H1 (cell line): ENCODE results near the gene ADAM19. TPM values are rescaled to one million over a fixed set of nuclear protein-coding genes. Genes with fewer than 3 reads are reported as not detected.

Experiments used
- CTCF ChIA-PET: fragments of 300-600 bp; sonication (Branson Sonifier 250); formaldehyde crosslinking; loops from one replicate; lab custom pipeline; 2021; ENCODE audit not compliant: partially characterized antibody; lab: Charles Lee
- POLR2A ChIA-PET: fragments of 300-600 bp; sonication (Branson Sonifier 250); formaldehyde crosslinking; loops from one replicate; lab custom pipeline; 2021; ENCODE audit warnings: inconsistent platforms; ENCODE audit not compliant: partially characterized antibody; lab: Charles Lee
- DNase-seq, 2 experiments: peaks; one replicate each; pipeline versions ENCODE4 v3.0.0 to v3.0.0-alpha.2; 2010 to 2022; ENCODE audit warnings: low spot score in 2 of 2, low read depth in 1 of 2, mixed read lengths in 1 of 2
- FAIRE-seq: peaks from 2 replicates; lab custom pipeline; 2011; peaks lifted over from hg19 to GRCh38; lab: Jason Lieb, UNC
- H2AFZ ChIP-seq: 2 replicates; pipeline ENCODE4 v1.8.1; 2012; ENCODE audit warnings: low read length, inconsistent platforms
- H2AK5ac ChIP-seq: 2 replicates; pipeline ENCODE4 v1.6.1; 2013; ENCODE audit warnings: low read depth, low read length
- H2BK120ac ChIP-seq: replicated peaks from 2 replicates; pipeline ENCODE3; 2013; ENCODE audit warnings: low read depth, low read length, inconsistent platforms
- H2BK12ac ChIP-seq: 2 replicates; pipeline ENCODE4 v1.6.1; 2013; ENCODE audit warnings: low read depth, low read length
- H2BK15ac ChIP-seq: 2 replicates; pipeline ENCODE4 v1.6.1; 2013; ENCODE audit warnings: low read length
- H2BK20ac ChIP-seq: 2 replicates; pipeline ENCODE4 v1.6.1; 2013; ENCODE audit warnings: low read length
- H2BK5ac ChIP-seq: 2 replicates; pipeline ENCODE4 v1.6.1; 2013; ENCODE audit warnings: low read depth, low read length
- H3K14ac ChIP-seq: 2 replicates; pipeline ENCODE4 v1.6.1; 2013; ENCODE audit warnings: inconsistent platforms; ENCODE audit not compliant: insufficient read length
- H3K18ac ChIP-seq: 2 replicates; pipeline ENCODE4 v1.6.1; 2013; ENCODE audit warnings: low read length; ENCODE audit errors: extremely low read depth
- H3K23ac ChIP-seq: 2 replicates; pipeline ENCODE4 v1.6.1; 2013; ENCODE audit warnings: inconsistent platforms; ENCODE audit not compliant: insufficient read length
- H3K23me2 ChIP-seq: 2 replicates; pipeline ENCODE4 v1.6.1; 2013; ENCODE audit warnings: low read depth, low read length
- H3K27ac ChIP-seq: 2 replicates; pipeline ENCODE4 v1.6.1; 2011; ENCODE audit warnings: low read depth, low read length, inconsistent platforms
- H3K27me3 ChIP-seq, 4 experiments: replicated peaks in 1 of 4; 1 replicate in 1 of 4; 2 replicates in 3 of 4; pipeline versions ENCODE4 v1.6.1 to v1.8.1; 2011 to 2013; ENCODE audit warnings: low read length in 3 of 4, mild to moderate bottlenecking in 3 of 4, inconsistent platforms in 2 of 4, mixed read lengths in 2 of 4, moderate library complexity in 1 of 4; ENCODE audit not compliant: control insufficient read depth in 3 of 4, insufficient read depth in 3 of 4; ENCODE audit errors: extremely low read depth in 1 of 4
- H3K36me3 ChIP-seq, 4 experiments: 2 replicates each; pipeline versions ENCODE4 v1.6.1 to v1.8.1; 2011 to 2013; ENCODE audit warnings: mild to moderate bottlenecking in 4 of 4, low read length in 3 of 4, moderate library complexity in 2 of 4, control low read depth in 1 of 4, inconsistent platforms in 1 of 4; ENCODE audit not compliant: insufficient read depth in 4 of 4, control insufficient read depth in 2 of 4
- H3K4ac ChIP-seq: replicated peaks from 2 replicates; pipeline ENCODE3; 2013; ENCODE audit warnings: low read length, low read depth, mixed read lengths, inconsistent platforms; ENCODE audit not compliant: insufficient read length
- H3K4me1 ChIP-seq, 4 experiments: replicated peaks in 1 of 4; 1 replicate in 1 of 4; 2 replicates in 3 of 4; pipeline versions ENCODE4 v1.6.1 to v1.8.1; 2011 to 2013; ENCODE audit warnings: low read length in 3 of 4, inconsistent platforms in 2 of 4, mixed read lengths in 1 of 4; ENCODE audit not compliant: insufficient read depth in 4 of 4, control insufficient read depth in 3 of 4
- H3K4me2 ChIP-seq, 2 experiments: 2 replicates each; pipeline versions ENCODE4 v1.6.1 to v1.8.1; 2011 to 2013; ENCODE audit warnings: low read depth in 2 of 2, low read length in 2 of 2, control low read depth in 1 of 2, inconsistent platforms in 1 of 2, mild to moderate bottlenecking in 1 of 2; ENCODE audit not compliant: insufficient read depth in 1 of 2
- H3K4me3 ChIP-seq, 4 experiments: fragments of 200-600, 300-600 bp in 1 of 4; sonication (generic), shearing (Covaris generic), sonication (Bioruptor Twin) in 1 of 4; 2 replicates each; pipeline versions ENCODE4 v1.5.1 to v1.8.1; 2011 to 2016; ENCODE audit warnings: low read length in 4 of 4, low read depth in 3 of 4, control low read depth in 2 of 4, inconsistent platforms in 2 of 4, mild to moderate bottlenecking in 2 of 4, mixed read lengths in 1 of 4, moderate library complexity in 1 of 4; ENCODE audit not compliant: insufficient read depth in 2 of 4; ENCODE audit errors: extremely low read depth in 1 of 4
- H3K56ac ChIP-seq: replicated peaks from 2 replicates; pipeline ENCODE3; 2013; ENCODE audit warnings: low read depth, mild to moderate bottlenecking, mixed read lengths, low read length, inconsistent platforms; ENCODE audit not compliant: insufficient read length
- H3K79me1 ChIP-seq: 2 replicates; pipeline ENCODE4 v1.6.1; 2013; ENCODE audit warnings: low read depth, low read length, control low read depth
- H3K79me2 ChIP-seq, 2 experiments: 2 replicates each; pipeline versions ENCODE4 v1.6.1 to v1.8.1; 2012 to 2013; ENCODE audit warnings: low read length in 2 of 2, mild to moderate bottlenecking in 2 of 2, inconsistent platforms in 1 of 2; ENCODE audit not compliant: insufficient read depth in 2 of 2, control insufficient read depth in 1 of 2
- H3K9ac ChIP-seq, 4 experiments: replicated peaks in 1 of 4; 1 replicate in 1 of 4; 2 replicates in 3 of 4; pipeline versions ENCODE4 v1.6.1 to v1.8.1; 2011 to 2013; ENCODE audit warnings: low read depth in 3 of 4, low read length in 3 of 4, control low read depth in 2 of 4, mild to moderate bottlenecking in 2 of 4, moderate library complexity in 2 of 4, inconsistent platforms in 1 of 4; ENCODE audit errors: extremely low read depth in 1 of 4
- H3K9me3 ChIP-seq, 2 experiments: 2 replicates each; pipeline versions ENCODE4 v1.6.1 to v1.8.1; 2012 to 2013; ENCODE audit warnings: mild to moderate bottlenecking in 2 of 2, moderate library complexity in 2 of 2, control low read depth in 1 of 2, inconsistent platforms in 1 of 2, low read depth in 1 of 2, low read length in 1 of 2, mixed read lengths in 1 of 2; ENCODE audit not compliant: insufficient read depth in 2 of 2
- H4K20me1 ChIP-seq, 2 experiments: replicated peaks in 1 of 2; 2 replicates each; pipeline versions ENCODE3 to v1.8.1; 2011 to 2013; ENCODE audit warnings: inconsistent platforms in 2 of 2, low read length in 2 of 2, mild to moderate bottlenecking in 1 of 2; ENCODE audit not compliant: insufficient read depth in 2 of 2, control insufficient read depth in 1 of 2
- H4K5ac ChIP-seq: 2 replicates; pipeline ENCODE4 v1.6.1; 2013; ENCODE audit warnings: low read length, low read depth, mixed read lengths, inconsistent platforms; ENCODE audit not compliant: insufficient read length
- H4K8ac ChIP-seq: 2 replicates; pipeline ENCODE4 v1.8.0; 2013; ENCODE audit warnings: mild to moderate bottlenecking, moderate library complexity, low read length, inconsistent platforms; ENCODE audit not compliant: insufficient read depth; ENCODE audit errors: extremely low read depth
- H4K91ac ChIP-seq: replicated peaks from 2 replicates; pipeline ENCODE3; 2013; ENCODE audit warnings: low read length, mixed read lengths, inconsistent platforms; ENCODE audit not compliant: insufficient read length
- CBX8 ChIP-seq: fragments of 300-800, 300-1000 bp; sonication (generic); IDR thresholded peaks from 2 replicates; pipeline ENCODE4 v1.7.1; 2016; ENCODE audit warnings: low read depth, low read length, borderline replicate concordance
- CHD2 ChIP-seq: IDR thresholded peaks from 2 replicates; pipeline ENCODE4 v1.6.1; 2012; ENCODE audit warnings: low read length, improper control_type of control experiment
- CTBP2 ChIP-seq: IDR thresholded peaks from 2 replicates; pipeline ENCODE4 v1.7.0; 2011; ENCODE audit warnings: borderline replicate concordance, mild to moderate bottlenecking, moderate library complexity, mixed read lengths, low read length; ENCODE audit not compliant: insufficient read depth, insufficient read length
- EP300 ChIP-seq, 2 experiments: IDR thresholded peaks; 1 replicate in 1 of 2; 2 replicates in 1 of 2; pipeline ENCODE4 v1.6.1; 2011 to 2012; ENCODE audit warnings: low read depth in 2 of 2, low read length in 2 of 2, mild to moderate bottlenecking in 2 of 2, borderline replicate concordance in 1 of 2, inconsistent platforms in 1 of 2, moderate library complexity in 1 of 2
- KDM5A ChIP-seq: fragments of 200-600 bp; IDR thresholded peaks from 2 replicates; pipeline ENCODE4 v1.7.1; 2012; ENCODE audit warnings: mild to moderate bottlenecking, low read length, inconsistent platforms, mixed read lengths
- RBBP5 ChIP-seq: IDR thresholded peaks from 2 replicates; pipeline ENCODE4 v1.7.1; 2012; ENCODE audit warnings: low read depth, mild to moderate bottlenecking, inconsistent platforms, low read length, moderate library complexity, borderline replicate concordance
- SAP30 ChIP-seq: fragments of 300-600 bp; sonication (generic); IDR thresholded peaks from 2 replicates; pipeline ENCODE4 v1.7.1; 2012; ENCODE audit warnings: low read length, moderate library complexity, mild to moderate bottlenecking, inconsistent platforms; ENCODE audit not compliant: insufficient read depth, insufficient replicate concordance
- WGBS, 2 experiments: shearing (Covaris generic) in 1 of 2; methylation state at CpG; one replicate each; pipeline versions ENCODE4 v1.1.6 to v1.1.7; 2013 to 2015; ENCODE audit warnings: low lambda C conversion rate in 2 of 2, mixed read lengths in 2 of 2, inconsistent platforms in 1 of 2, low coverage in 1 of 2, missing lambda C conversion rate in 1 of 2; ENCODE audit not compliant: insufficient replicate concordance in 2 of 2, insufficient coverage in 1 of 2, insufficient read length in 1 of 2; ENCODE audit errors: extremely low coverage in 1 of 2, missing lambda C conversion rate in 1 of 2; 5-methylcytosine and 5-hydroxymethylcytosine counted together
- polyA plus RNA-seq, 7 experiments: library from polyadenylated mRNA; depleted of rRNA in 3 of 7; stranded (reverse) in 5 of 7; unstranded in 2 of 7; fragments of >200 nt in 5 of 7; fragments of 200-250 nt in 2 of 7; gene quantifications; 1 replicate in 5 of 7; 2 replicates in 1 of 7; 4 replicates in 1 of 7; pipeline versions ENCODE4 v1.2.1 to v1.2.3, GENCODE V29; 2011 to 2013; ENCODE audit warnings: missing spikeins in 2 of 7, mixed read lengths in 2 of 7
- total RNA-seq: library from RNA; stranded (reverse); fragmentation: NEBNext Ultra II Directional; extraction: Animal tissue kit (Norgen Biotek cat#: 25700); gene quantifications from 2 replicates; pipeline ENCODE4 v1.2.1, GENCODE V29; 2021
- TF ChIP-seq, protein P1 (sequence below): IDR thresholded peaks from 2 replicates; pipeline ENCODE4 v1.6.1; 2012; ENCODE audit warnings: low read length, inconsistent platforms
- TF ChIP-seq, protein P2 (sequence below): IDR thresholded peaks from 2 replicates; pipeline ENCODE4 v1.6.1; 2011; ENCODE audit warnings: low read depth, mild to moderate bottlenecking, low read length; ENCODE audit not compliant: insufficient read depth

The ADAM19 gene
- total and polyA plus RNA-seq, 2 of the 8 experiments (the other 6 are each of a cell fraction or from before 2014, with no cell fraction given), result 6.5 to 22.7 TPM

DNA sequence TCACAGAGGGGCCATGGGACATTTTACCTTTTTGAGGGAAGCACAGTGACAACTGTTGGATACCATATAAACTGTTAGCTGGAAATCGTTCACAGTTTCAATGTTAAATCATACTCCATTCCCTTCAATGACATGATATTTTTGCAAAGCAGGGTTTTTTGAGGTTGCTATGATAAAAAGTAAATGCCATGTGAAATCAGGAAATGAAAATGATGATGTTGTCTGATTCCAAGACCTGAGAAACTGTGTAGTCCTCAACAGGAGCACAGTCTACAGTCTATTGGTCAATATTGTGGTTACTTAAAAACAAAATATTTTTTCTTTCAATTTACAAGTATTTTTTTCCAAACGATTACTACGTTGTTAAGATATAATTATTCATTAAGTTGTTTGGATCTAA lies 24.0 kb upstream of the ADAM19 start:
- Histone ChIP-seq H4K20me1 (no peaks in the 10 kb centered on the region), H4K5ac (no peak overlapping the region), H4K91ac (no peak overlapping the region), H2BK5ac (no peak overlapping the region), H3K36me3 (no peaks in the 10 kb centered on the region), H2AFZ (no peak overlapping the region), H3K18ac (no peak overlapping the region), H3K56ac (no peak overlapping the region), H2BK15ac (no peak overlapping the region), H2BK12ac (no peak overlapping the region), H3K9ac (no peak overlapping the region), H2AK5ac (no peak overlapping the region), H3K14ac (no peak overlapping the region), H3K23ac (no peak overlapping the region), H3K4me2 (no peak overlapping the region), H3K79me1 (no peaks in the 10 kb centered on the region), H2BK20ac (no peak overlapping the region), H3K79me2 (no peaks in the 10 kb centered on the region), H3K9me3 (no peaks in the 10 kb centered on the region), H3K4ac (no peak overlapping the region), H4K8ac (no peak overlapping the region), H2BK120ac (no peak overlapping the region), H3K27ac (no peak overlapping the region), H3K27me3 (no peaks in the 10 kb centered on the region), H3K23me2 (0 out of 2 replicates have a peak, but pooled peaks cover 2% of the 10 kb centered on the region), H3K4me1 (no peaks in the 10 kb centered on the region), H3K4me3 (no peak overlapping the region)
- ChIA-PET CTCF (interaction anchor here (1.0 kb wide), 1 partner anchor 11 kb away, joined by 3 read pairs; no protein-coding TSS in a partner anchor), POLR2A (no interaction called here)
- DNase-seq, result no peak
- TF ChIP-seq EP300 (IDR thresholded peaks at IDR 0.05; ENCODE audit: borderline replicate concordance in 1 of 2, low read depth in 2 of 2, low read length in 2 of 2) (no peak), CTBP2 (no peak), CBX8 (no peak), CHD2 (no peak), SAP30 (no peak), RBBP5 (no peak), KDM5A (no peak)
- TF ChIP-seq, protein P1, sequence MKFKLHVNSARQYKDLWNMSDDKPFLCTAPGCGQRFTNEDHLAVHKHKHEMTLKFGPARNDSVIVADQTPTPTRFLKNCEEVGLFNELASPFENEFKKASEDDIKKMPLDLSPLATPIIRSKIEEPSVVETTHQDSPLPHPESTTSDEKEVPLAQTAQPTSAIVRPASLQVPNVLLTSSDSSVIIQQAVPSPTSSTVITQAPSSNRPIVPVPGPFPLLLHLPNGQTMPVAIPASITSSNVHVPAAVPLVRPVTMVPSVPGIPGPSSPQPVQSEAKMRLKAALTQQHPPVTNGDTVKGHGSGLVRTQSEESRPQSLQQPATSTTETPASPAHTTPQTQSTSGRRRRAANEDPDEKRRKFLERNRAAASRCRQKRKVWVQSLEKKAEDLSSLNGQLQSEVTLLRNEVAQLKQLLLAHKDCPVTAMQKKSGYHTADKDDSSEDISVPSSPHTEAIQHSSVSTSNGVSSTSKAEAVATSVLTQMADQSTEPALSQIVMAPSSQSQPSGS, result no peak
- TF ChIP-seq, protein P2, sequence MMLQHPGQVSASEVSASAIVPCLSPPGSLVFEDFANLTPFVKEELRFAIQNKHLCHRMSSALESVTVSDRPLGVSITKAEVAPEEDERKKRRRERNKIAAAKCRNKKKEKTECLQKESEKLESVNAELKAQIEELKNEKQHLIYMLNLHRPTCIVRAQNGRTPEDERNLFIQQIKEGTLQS, result no peak
- FAIRE-seq, result no peak
- WGBS, 2 experiments, result 87% methylated on average over 3 of the region's 3 CpGs; no CpG with 5 or more reads in 1 of the 2 experiments
